ENCODE measurements around the gene IL15.
"Not testable (repeated sequence)": the region's sequence is repeated elsewhere in the genome, so short reads cannot be mapped to it uniquely, and the experiment has no call there.

IL15 gene

GRCh38 chr4:141636082-141636770 is at the start of gene IL15:
TSS of gene IL15 (plus strand) at chr4:141636583. CDS start at chr4:141719465, 82,882 bp downstream.
- peak in 10 of 58 donors; percentile 1 to 41 (median 14) for DNase-seq

GRCh38 chr4:141587897-141588296 is 48.5 kb upstream of the IL15 start:
- DNase-seq: no peak

- no peak for DNase-seq
Measured at GRCh38 chr4:141595531-141595930, 40.9 kb upstream of the IL15 start.

- no peak for DNase-seq
Measured at GRCh38 chr4:141599853-141600252, 36.5 kb upstream of the IL15 start.

GRCh38 chr4:141604683-141605082 is 31.7 kb upstream of the IL15 start:
- DNase-seq: not testable (repeated sequence)

- DNase-seq: no peak
Measured at GRCh38 chr4:141605425-141605856, 30.9 kb upstream of the IL15 start.

GRCh38 chr4:141609243-141609642 is 27.1 kb upstream of the IL15 start:
- no peak for DNase-seq

GRCh38 chr4:141610365-141610764 is 26.0 kb upstream of the IL15 start:
- DNase-seq: no peak

GRCh38 chr4:141614878-141615586 is 21.4 kb upstream of the IL15 start:
- DNase-seq: no peak

- DNase-seq: not testable (repeated sequence)
Measured at GRCh38 chr4:141615587-141615918, 20.8 kb upstream of the IL15 start.

- DNase-seq: no peak
Measured at GRCh38 chr4:141620715-141621114, 15.7 kb upstream of the IL15 start.

GRCh38 chr4:141625023-141625422 is 11.4 kb upstream of the IL15 start:
- DNase-seq: no peak

- DNase-seq: no peak
Measured at GRCh38 chr4:141630854-141631253, 5.5 kb upstream of the IL15 start.

- DNase-seq: no peak
Measured at GRCh38 chr4:141635736-141636081, 674 bp upstream of the IL15 start.

- peak in 3 of 58 donors; percentile 5 to 41 (median 9) for DNase-seq
Measured at GRCh38 chr4:141636771-141637460, 533 bp downstream of the IL15 start.

GRCh38 chr4:141637565-141637964 is 1.2 kb downstream of the IL15 start:
- DNase-seq: no peak

GRCh38 chr4:141638230-141638629 is 1.8 kb downstream of the IL15 start:
- DNase-seq: no peak

GRCh38 chr4:141640696-141641095 is 4.3 kb downstream of the IL15 start:
- no peak for DNase-seq

- DNase-seq: no peak
Measured at GRCh38 chr4:141642063-141642462, 5.7 kb downstream of the IL15 start.

- no peak for DNase-seq
Measured at GRCh38 chr4:141642711-141643110, 6.3 kb downstream of the IL15 start.

- DNase-seq: no peak
Measured at GRCh38 chr4:141643557-141643956, 7.2 kb downstream of the IL15 start.

- no peak for DNase-seq
Measured at GRCh38 chr4:141645611-141646340, 9.4 kb downstream of the IL15 start.

All from anterior cingulate cortex (tissue), 58 donors.